HepG2 (cell line): ENCODE measurements around the gene SH2D6. TPM values are rescaled to one million over a fixed set of nuclear protein-coding genes. Genes with fewer than 3 reads are reported as not detected.

Experiments used
- BCL6 ChIP-seq: IDR thresholded peaks from 2 replicates; pipeline ENCODE4 v1.6.1; 2016; ENCODE audit warnings: missing genetic modification reagents, missing compliant biosample characterization
- DZIP1 ChIP-seq: sonication (generic); formaldehyde crosslinking; IDR thresholded peaks from 2 replicates; pipeline ENCODE4 v1.5.0; 2020; ENCODE audit warnings: mild to moderate bottlenecking, missing genetic modification reagents
- E2F5 ChIP-seq: sonication (generic); formaldehyde crosslinking; conservative IDR thresholded peaks from 2 replicates; pipeline ENCODE4 v1.4.0; 2020; ENCODE audit warnings: missing genetic modification reagents
- FIP1L1 ChIP-seq: fragments of 200-400 bp; formaldehyde crosslinking; IDR thresholded peaks from 2 replicates; pipeline ENCODE4 v1.6.1; 2018; ENCODE audit warnings: low read depth, mild to moderate bottlenecking, low read length, moderate library complexity, borderline replicate concordance; ENCODE audit not compliant: insufficient read depth
- FOXK2 ChIP-seq: fragments of 450-650 bp; IDR thresholded peaks from 2 replicates; pipeline ENCODE4 v1.6.1; 2016
- HOXA9 ChIP-seq: sonication (generic); formaldehyde crosslinking; IDR thresholded peaks from 2 replicates; pipeline ENCODE4 v1.8.1; 2022; ENCODE audit warnings: missing genetic modification reagents, mild to moderate bottlenecking, moderate library complexity, borderline replicate concordance
- LBX2 ChIP-seq: sonication (generic); formaldehyde crosslinking; IDR thresholded peaks from 2 replicates; pipeline ENCODE4 v1.5.0; 2020; ENCODE audit warnings: missing genetic modification reagents, mild to moderate bottlenecking, borderline replicate concordance
- MAX ChIP-seq: IDR thresholded peaks from 2 replicates; pipeline ENCODE4 v1.6.1; 2012; ENCODE audit warnings: inconsistent platforms
- NFYC ChIP-seq: IDR thresholded peaks from 2 replicates; pipeline ENCODE4 v1.6.1; 2016; ENCODE audit warnings: missing genetic modification reagents, missing compliant biosample characterization
- PITX1 ChIP-seq: sonication (generic); formaldehyde crosslinking; IDR thresholded peaks from 2 replicates; pipeline ENCODE4 v1.5.1; 2020; ENCODE audit warnings: mild to moderate bottlenecking, missing genetic modification reagents
- RARA ChIP-seq: IDR thresholded peaks from 2 replicates; pipeline ENCODE4 v1.6.1; 2016; ENCODE audit warnings: missing genetic modification reagents, missing compliant biosample characterization
- RBFOX2 ChIP-seq: fragments of 200-400 bp; formaldehyde crosslinking; IDR thresholded peaks from 2 replicates; pipeline ENCODE4 v1.6.1; 2017; ENCODE audit warnings: low read depth, mild to moderate bottlenecking, low read length
- SOX13 ChIP-seq, 3 experiments: fragments of 450-650 bp in 1 of 3; sonication (generic) in 1 of 3; formaldehyde crosslinking in 1 of 3; IDR thresholded peaks in 2 of 3; conservative IDR thresholded peaks in 1 of 3; 2 replicates each; pipeline versions ENCODE4 v1.5.0 to v1.6.1; 2016 to 2020; ENCODE audit warnings: antibody characterized with exemption in 1 of 3, mild to moderate bottlenecking in 1 of 3, missing compliant biosample characterization in 1 of 3, missing genetic modification reagents in 1 of 3, moderate library complexity in 1 of 3
- SUZ12 ChIP-seq: fragments of 150-350 bp; IDR thresholded peaks from 2 replicates; pipeline ENCODE4 v1.6.1; 2014; ENCODE audit warnings: low read depth, low read length
- TCF12 ChIP-seq, 2 experiments: fragments of 450-650 bp in 1 of 2; sonication (generic) in 1 of 2; formaldehyde crosslinking in 1 of 2; IDR thresholded peaks; 2 replicates each; pipeline versions ENCODE4 v1.6.1 to v1.8.0; 2017 to 2022; ENCODE audit warnings: antibody characterized with exemption in 1 of 2, mild to moderate bottlenecking in 1 of 2, missing genetic modification reagents in 1 of 2, moderate library complexity in 1 of 2
- TOPORS ChIP-seq: sonication (generic); formaldehyde crosslinking; IDR thresholded peaks from 2 replicates; pipeline ENCODE4 v1.8.0; 2023; ENCODE audit warnings: mild to moderate bottlenecking, missing genetic modification reagents
- U2AF2 ChIP-seq: fragments of 200-400 bp; formaldehyde crosslinking; IDR thresholded peaks from 2 replicates; pipeline ENCODE4 v1.6.1; 2017; ENCODE audit warnings: low read depth, mild to moderate bottlenecking, low read length
- XBP1 ChIP-seq: sonication (generic); formaldehyde crosslinking; IDR thresholded peaks from 2 replicates; pipeline ENCODE4 v1.5.0; 2020; ENCODE audit warnings: missing genetic modification reagents
- ZBTB39 ChIP-seq: sonication (generic); formaldehyde crosslinking; IDR thresholded peaks from 2 replicates; pipeline ENCODE4 v1.5.0; 2020; ENCODE audit warnings: missing genetic modification reagents
- ZMYM4 ChIP-seq: sonication (generic); formaldehyde crosslinking; IDR thresholded peaks from 2 replicates; pipeline ENCODE4 v1.8.1; 2023; ENCODE audit warnings: mild to moderate bottlenecking, missing genetic modification reagents
- ZNF44 ChIP-seq: sonication (generic); formaldehyde crosslinking; IDR thresholded peaks from 2 replicates; pipeline ENCODE4 v1.5.1; 2020; ENCODE audit warnings: mild to moderate bottlenecking, missing genetic modification reagents
- ZNF510 ChIP-seq: sonication (generic); formaldehyde crosslinking; IDR thresholded peaks from 2 replicates; pipeline ENCODE4 v1.4.0; 2020; ENCODE audit warnings: low read depth, mild to moderate bottlenecking, missing genetic modification reagents
- ZNF564 ChIP-seq: sonication (generic); formaldehyde crosslinking; IDR thresholded peaks from 2 replicates; pipeline ENCODE4 v1.8.1; 2023; ENCODE audit warnings: mild to moderate bottlenecking, missing genetic modification reagents
- polyA plus RNA-seq, 8 experiments: library from polyadenylated mRNA; depleted of rRNA in 3 of 8; stranded (reverse) in 7 of 8; unstranded in 1 of 8; fragments of >200 nt; fragmentation: Illumina TruSeq in 4 of 8; extraction: Trizol in 4 of 8; gene quantifications; 2 replicates each; pipeline versions ENCODE4 v1.2.1 to v1.2.3, GENCODE V29; 2011 to 2016; ENCODE audit warnings: low read depth in 4 of 8, missing spikeins in 1 of 8, mixed read lengths in 1 of 8; ENCODE audit not compliant: insufficient read depth in 1 of 8
- total RNA-seq, 5 experiments: library from RNA; depleted of rRNA; stranded (reverse); fragments of >200 nt; fragmentation: Illumina TruSeq; extraction: Trizol; gene quantifications; 2 replicates each; pipeline ENCODE4 v1.2.3, GENCODE V29; 2016; ENCODE audit warnings: low read depth in 1 of 5

The SH2D6 gene
- total and polyA plus RNA-seq, 2 of the 13 experiments (the other 11 are each of a cell fraction or from before 2014, with no cell fraction given) = 0.11 to 0.26 TPM

- TF ChIP-seq TCF12 (IDR thresholded peaks at IDR 0.05) = no peak
- no peak for TF ChIP-seq TCF12 (CRISPR knock-in tag; IDR thresholded peaks at IDR 0.05)
- TF ChIP-seq RBFOX2 = no peak
- TF ChIP-seq HOXA9 (CRISPR knock-in tag) = no peak
- no peak for TF ChIP-seq SOX13 (IDR thresholded peaks at IDR 0.05)
- no peak for TF ChIP-seq SOX13 (CRISPR knock-in tag; conservative IDR thresholded peaks at IDR 0.05 in 1 of 2, IDR thresholded peaks at IDR 0.05 in 1 of 2)
- TF ChIP-seq LBX2 (CRISPR knock-in tag) = no peak
- TF ChIP-seq DZIP1 (CRISPR knock-in tag) = no peak
- TF ChIP-seq ZNF510 (CRISPR knock-in tag) = no peak
- TF ChIP-seq XBP1 (CRISPR knock-in tag) = no peak
- TF ChIP-seq ZMYM4 (CRISPR knock-in tag) = no peak
- TF ChIP-seq PITX1 (CRISPR knock-in tag) = no peak
- TF ChIP-seq MAX = no peak; the same call in 1 of the 2 replicates
- peak; percentile 70 for TF ChIP-seq BCL6 (CRISPR knock-in tag)
- no peak for TF ChIP-seq SUZ12
- no peak for TF ChIP-seq FIP1L1
- 0 out of 2 replicates have a peak, but pooled peaks have one; percentile 33 for TF ChIP-seq RARA
- TF ChIP-seq FOXK2 = no peak
- peak; percentile 11; the same call in 1 of the 2 replicates for TF ChIP-seq TOPORS (CRISPR knock-in tag)
- no peak for TF ChIP-seq ZNF44 (CRISPR knock-in tag)
- no peak for TF ChIP-seq E2F5 (CRISPR knock-in tag)
- no peak for TF ChIP-seq NFYC
- TF ChIP-seq ZNF564 (CRISPR knock-in tag) = no peak
- TF ChIP-seq ZBTB39 (CRISPR knock-in tag) = no peak
- TF ChIP-seq U2AF2 = no peak
Measured at GRCh38 chr2:85419009-85419675, 628 bp downstream of the SH2D6 start (continued).
